Adrenal gland (tissue), 5 donors: ENCODE data around the gene MRPS34.

Source experiments
- CTCF ChIP-seq, 6 experiments: fragments of 450-650 bp in 4 of 6; fragments of 200-600 bp in 2 of 6; sonication (generic) in 1 of 6; IDR thresholded peaks; 1 replicate in 5 of 6; 2 replicates in 1 of 6; pipeline versions ENCODE4 v1.5.1 to v1.8.0; 2016 to 2021; ENCODE audit warnings: antibody characterized with exemption in 6 of 6, mild to moderate bottlenecking in 2 of 6, moderate library complexity in 1 of 6
- POLR2A ChIP-seq, 2 donors: fragments of 450-650 bp; IDR thresholded peaks; one replicate each; pipeline ENCODE4 v1.6.1; 2017; ENCODE audit warnings: antibody characterized with exemption in 2 of 2, mild to moderate bottlenecking in 2 of 2, moderate library complexity in 1 of 2
- donor health status: DM: no; HTN: no; CAD: no.

GRCh38 chr16:1776672-1776955 lies 3.7 kb upstream of the MRPS34 start:
- TF ChIP-seq CTCF (IDR thresholded peaks at IDR 0.05) = no peak
- TF ChIP-seq POLR2A (IDR thresholded peaks at IDR 0.05) = peak in 1 of 2 donors; percentile 10
